H54 (cell line): Measurements from ENCODE around the gene UBAP2L.

ENCODE experiments used
- DNase-seq: peaks from one replicate; pipeline ENCODE4 v3.0.0; 2011; ENCODE audit warnings: low spot score, mixed read lengths; ENCODE audit not compliant: insufficient read length
- FAIRE-seq: peaks from 3 replicates; lab custom pipeline; 2011; peaks lifted over from hg19 to GRCh38; lab: Jason Lieb, UNC
- POLR2A ChIP-seq: IDR thresholded peaks from 2 replicates; pipeline ENCODE4 v1.6.1; 2011; ENCODE audit warnings: low read depth, mild to moderate bottlenecking, low read length

Gene UBAP2L

DNA sequence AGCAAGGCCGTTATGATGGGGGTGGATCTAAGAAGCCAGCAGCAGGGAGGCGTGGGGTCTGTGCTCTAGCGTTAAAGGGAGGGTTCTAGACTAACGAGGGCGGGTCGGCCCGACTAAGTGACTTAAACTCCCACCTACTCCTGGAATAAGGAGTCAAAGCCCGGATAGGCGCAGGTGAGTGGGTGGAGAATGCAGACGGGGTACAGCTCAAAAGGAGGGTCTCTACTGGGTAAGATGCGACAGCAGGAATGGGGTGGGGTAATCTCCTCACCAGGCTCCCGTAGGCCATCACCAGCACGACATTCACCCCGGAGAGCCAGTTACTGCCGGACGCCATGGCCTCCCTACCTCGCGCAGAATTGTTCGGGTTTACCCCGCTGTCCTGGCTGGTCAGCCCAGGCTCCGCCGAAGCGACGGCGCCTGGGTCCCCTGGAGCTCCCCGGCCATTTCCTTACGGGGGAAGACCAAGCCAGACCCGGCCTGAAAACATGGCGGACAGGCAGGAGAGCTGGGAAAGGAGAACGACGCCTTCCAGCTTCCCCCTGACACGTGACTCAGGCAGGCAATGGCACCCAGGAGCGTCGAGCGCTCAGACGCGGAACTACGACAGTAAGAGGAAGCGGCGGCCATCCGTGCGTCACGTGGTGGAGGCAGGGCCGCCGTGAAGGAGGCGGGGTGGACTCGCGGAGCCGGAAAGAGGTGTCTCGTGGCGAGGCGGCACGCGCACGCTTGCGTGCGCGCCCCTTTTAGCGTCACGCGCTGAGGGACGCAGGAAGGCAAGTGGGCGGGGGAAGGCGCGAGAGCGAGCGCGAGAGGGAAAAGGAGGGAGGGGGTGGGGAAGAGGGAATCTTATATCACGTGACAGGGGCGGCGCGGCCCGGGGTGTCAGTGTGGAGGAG is at the start of gene UBAP2L:
TSS of gene UBAP2L (plus strand) at position 885 of the 899 bp plus-strand sequence. CDS start 4,169 bp downstream, outside the sequence.
- DNase-seq (peak; percentile 88), FAIRE-seq (peak; percentile 88)
- peak; percentile 85; the same call in 1 of the 2 replicates for TF ChIP-seq POLR2A

GRCh38 chr1:154171223-154171583 is 49.6 kb upstream of the UBAP2L start:
- no peak for TF ChIP-seq POLR2A
- no peak for FAIRE-seq
- no peak for DNase-seq

- no peak for DNase-seq
- no peak for TF ChIP-seq POLR2A
- FAIRE-seq, result no peak
Observed at GRCh38 chr1:154171880-154172279, 48.9 kb upstream of the UBAP2L start.

DNA sequence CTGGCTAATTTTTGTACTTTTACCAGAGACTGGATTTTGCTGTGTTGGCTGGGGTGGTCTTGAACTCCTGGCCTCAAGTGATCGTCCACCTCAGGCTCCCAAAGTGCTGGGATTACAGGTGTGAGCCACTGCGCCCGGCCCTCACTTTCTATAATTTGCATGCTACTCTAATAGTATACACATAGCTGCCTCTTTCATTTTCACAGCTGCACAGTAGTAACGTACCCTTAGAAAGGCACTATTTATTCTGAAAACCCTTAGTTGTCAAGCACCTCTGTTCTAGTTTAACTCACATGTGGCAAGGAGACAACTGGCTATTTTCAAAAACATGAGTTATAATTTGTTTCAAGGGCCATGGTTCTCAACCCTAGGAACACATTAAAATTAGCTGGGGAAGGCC is 46.1 kb upstream of the UBAP2L start:
- FAIRE-seq, result no peak
- TF ChIP-seq POLR2A, result no peak
- DNase-seq, result no peak

DNA sequence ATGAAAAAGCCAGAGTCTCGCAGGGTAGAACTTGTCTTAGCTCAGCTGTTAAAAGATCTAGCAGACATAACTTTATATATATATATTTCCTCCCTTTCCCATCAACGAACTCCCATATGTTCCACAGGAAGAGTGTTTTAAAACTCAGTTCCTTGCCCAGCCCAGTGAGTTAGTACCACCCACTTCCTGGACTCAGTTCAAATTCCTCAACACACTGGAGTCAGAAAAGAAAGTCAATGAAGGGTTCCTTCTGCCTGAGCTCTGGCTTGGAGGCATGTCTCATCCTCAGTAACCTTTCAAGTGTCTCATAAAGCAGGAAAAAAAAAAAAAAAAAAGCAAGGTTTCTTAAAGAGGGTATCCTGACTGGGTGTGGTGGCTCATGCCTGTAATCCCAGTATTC is 44.4 kb upstream of the UBAP2L start:
- no peak for TF ChIP-seq POLR2A
- no peak for FAIRE-seq
- DNase-seq, result no peak

GRCh38 chr1:154178013-154178412 is 42.7 kb upstream of the UBAP2L start:
- no peak for FAIRE-seq

GRCh38 chr1:154178911-154179811 is 41.6 kb upstream of the UBAP2L start:
- TF ChIP-seq POLR2A, result no peak
- no peak for FAIRE-seq
- DNase-seq, result no peak

More at GRCh38 chr1:154178013-154178412, 42.7 kb upstream of the UBAP2L start:
- no peak for TF ChIP-seq POLR2A
- DNase-seq, result no peak

- FAIRE-seq, result no peak
- DNase-seq, result no peak
- no peak for TF ChIP-seq POLR2A
Observed at GRCh38 chr1:154179946-154180687, 40.6 kb upstream of the UBAP2L start.

- DNase-seq (no peak), FAIRE-seq (no peak)
- no peak for TF ChIP-seq POLR2A
Observed at GRCh38 chr1:154181944-154182343, 38.8 kb upstream of the UBAP2L start.

GRCh38 chr1:154182344-154183045 is 38.3 kb upstream of the UBAP2L start:
- DNase-seq (peak; percentile 58), FAIRE-seq (no peak)
- peak; percentile 13; the same call in 1 of the 2 replicates for TF ChIP-seq POLR2A

GRCh38 chr1:154183046-154183915 is 37.5 kb upstream of the UBAP2L start:
- FAIRE-seq (peak; percentile 43), DNase-seq (peak; percentile 96)
- TF ChIP-seq POLR2A, result peak; percentile 80

- TF ChIP-seq POLR2A, result no peak
- FAIRE-seq, result no peak
Observed at GRCh38 chr1:154186177-154186576, 34.6 kb upstream of the UBAP2L start.

More at GRCh38 chr1:154186177-154186576, 34.6 kb upstream of the UBAP2L start:
- no peak for DNase-seq
